HEK293 (cell line): ENCODE data around the gene CASP8.

Experiments used
- CTCF ChIA-PET: fragments of 350-600 bp; formaldehyde crosslinking; extraction: SDS; loops from one replicate; lab custom pipeline; 2021; ENCODE audit warnings: antibody characterized with exemption; lab: Yijun Ruan, JAX
- POLR2A ChIA-PET: fragments of 300-600 bp; formaldehyde crosslinking; extraction: SDS; loops from one replicate; lab custom pipeline; 2020; ENCODE audit warnings: antibody characterized with exemption, inconsistent platforms; lab: Yijun Ruan, JAX
- H3K27ac ChIP-seq: fragments of 200-500 bp; sonication (Bioruptor generic); 2 replicates; pipeline ENCODE4 v1.5.1; 2014; ENCODE audit warnings: low read depth, low read length, control low read depth, inconsistent platforms; ENCODE audit errors: extremely low read depth
- H3K36me3 ChIP-seq, 2 experiments: fragments of 200-500 bp in 1 of 2; sonication (Bioruptor generic) in 1 of 2; 1 replicate in 1 of 2; 2 replicates in 1 of 2; pipeline ENCODE4 v1.5.1; 2014 to 2017; ENCODE audit warnings: inconsistent platforms in 2 of 2, low read length in 2 of 2; ENCODE audit not compliant: control insufficient read depth in 2 of 2, insufficient read depth in 1 of 2
- H3K4me1 ChIP-seq: fragments of 200-500 bp; sonication (Bioruptor generic); 2 replicates; pipeline ENCODE4 v1.5.1; 2014; ENCODE audit warnings: mild to moderate bottlenecking, low read length, inconsistent platforms; ENCODE audit not compliant: control insufficient read depth, insufficient read depth
- H3K4me3 ChIP-seq: 2 replicates; pipeline ENCODE4 v1.5.1; 2011; ENCODE audit warnings: low read depth, mild to moderate bottlenecking, control low read depth, low read length, moderate library complexity
- H3K9me3 ChIP-seq: fragments of 200-500 bp; sonication (Bioruptor generic); 2 replicates; pipeline ENCODE4 v1.5.1; 2014; ENCODE audit warnings: low read depth, low read length, inconsistent platforms; ENCODE audit not compliant: control insufficient read depth, insufficient read depth
- CTCF ChIP-seq: fragments of 450-650 bp; formaldehyde crosslinking; IDR thresholded peaks from 2 replicates; pipeline ENCODE4 v1.5.1; 2016; ENCODE audit warnings: missing biosample characterization, missing genetic modification characterization
- GLIS1 ChIP-seq: fragments of 450-650 bp; formaldehyde crosslinking; IDR thresholded peaks from 2 replicates; pipeline ENCODE4 v1.5.1; 2016; ENCODE audit warnings: missing biosample characterization, missing genetic modification characterization
- GLIS2 ChIP-seq: fragments of 450-650 bp; formaldehyde crosslinking; IDR thresholded peaks from 2 replicates; pipeline ENCODE4 v1.5.1; 2016; ENCODE audit warnings: missing biosample characterization, missing genetic modification characterization
- HIC1 ChIP-seq: fragments of 450-650 bp; formaldehyde crosslinking; IDR thresholded peaks from 2 replicates; pipeline ENCODE4 v1.5.1; 2016; ENCODE audit warnings: missing biosample characterization, missing genetic modification characterization
- OVOL3 ChIP-seq: fragments of 450-650 bp; formaldehyde crosslinking; IDR thresholded peaks from 2 replicates; pipeline ENCODE4 v1.5.1; 2016; ENCODE audit warnings: missing biosample characterization, missing genetic modification characterization
- SCRT2 ChIP-seq: fragments of 450-650 bp; formaldehyde crosslinking; IDR thresholded peaks from 2 replicates; pipeline ENCODE4 v1.5.1; 2016; ENCODE audit warnings: missing biosample characterization, missing genetic modification characterization
- SETDB1 ChIP-seq: IDR thresholded peaks from one replicate; pipeline ENCODE4 v1.6.1; 2017; ENCODE audit warnings: mild to moderate bottlenecking, low read length, moderate library complexity, mixed read lengths; ENCODE audit not compliant: insufficient read length
- ZBTB48 ChIP-seq: fragments of 450-650 bp; formaldehyde crosslinking; IDR thresholded peaks from 2 replicates; pipeline ENCODE4 v1.5.1; 2016; ENCODE audit warnings: missing biosample characterization, missing genetic modification characterization
- ZEB2 ChIP-seq: fragments of 450-650 bp; formaldehyde crosslinking; IDR thresholded peaks from 2 replicates; pipeline ENCODE4 v1.5.1; 2016; ENCODE audit warnings: missing biosample characterization, missing genetic modification characterization
- ZNF10 ChIP-seq: fragments of 450-650 bp; formaldehyde crosslinking; IDR thresholded peaks from 2 replicates; pipeline ENCODE4 v1.5.1; 2017; ENCODE audit warnings: missing biosample characterization, missing genetic modification characterization
- ZNF138 ChIP-seq: fragments of 450-650 bp; formaldehyde crosslinking; IDR thresholded peaks from 2 replicates; pipeline ENCODE4 v1.5.1; 2016; ENCODE audit warnings: missing biosample characterization, missing genetic modification characterization, borderline replicate concordance
- ZNF146 ChIP-seq: fragments of 450-650 bp; formaldehyde crosslinking; IDR thresholded peaks from 2 replicates; pipeline ENCODE4 v1.5.1; 2016; ENCODE audit warnings: missing biosample characterization, missing genetic modification characterization
- ZNF280D ChIP-seq: fragments of 450-650 bp; formaldehyde crosslinking; IDR thresholded peaks from 2 replicates; pipeline ENCODE4 v1.5.1; 2016; ENCODE audit warnings: missing biosample characterization, missing genetic modification characterization
- ZNF292 ChIP-seq: fragments of 450-650 bp; formaldehyde crosslinking; IDR thresholded peaks from 2 replicates; pipeline ENCODE4 v1.5.1; 2016; ENCODE audit warnings: low read depth, missing biosample characterization, missing genetic modification characterization, borderline replicate concordance
- ZNF324 ChIP-seq: fragments of 450-650 bp; formaldehyde crosslinking; IDR thresholded peaks from 2 replicates; pipeline ENCODE4 v1.5.1; 2016; ENCODE audit warnings: missing biosample characterization, missing genetic modification characterization
- ZNF645 ChIP-seq: fragments of 450-650 bp; formaldehyde crosslinking; IDR thresholded peaks from 2 replicates; pipeline ENCODE4; 2016; ENCODE audit warnings: missing biosample characterization, missing genetic modification characterization
- ZNF664 ChIP-seq: fragments of 450-650 bp; formaldehyde crosslinking; IDR thresholded peaks from 2 replicates; pipeline ENCODE4 v1.5.1; 2016; ENCODE audit warnings: missing biosample characterization, missing genetic modification characterization
- ZNF785 ChIP-seq: fragments of 450-650 bp; formaldehyde crosslinking; IDR thresholded peaks from 2 replicates; pipeline ENCODE4 v1.5.1; 2016; ENCODE audit warnings: missing biosample characterization, missing genetic modification characterization
- ZNF830 ChIP-seq: fragments of 450-650 bp; IDR thresholded peaks from 2 replicates; pipeline ENCODE4 v1.5.0; 2018; ENCODE audit warnings: missing biosample characterization, missing genetic modification characterization, low read depth, mild to moderate bottlenecking, moderate library complexity

Gene CASP8

GRCh38 chr2:201320701-201321100 lies 60.4 kb downstream of the CASP8 start (continued):
- TF ChIP-seq CTCF (tag by site-specific recombination): no peak
- no peak for TF ChIP-seq ZNF645 (tag by site-specific recombination)
- no peak for TF ChIP-seq SCRT2 (tag by site-specific recombination)
- TF ChIP-seq ZNF138 (tag by site-specific recombination): no peak
- TF ChIP-seq GLIS1 (tag by site-specific recombination): no peak

- peak; percentile 41 for TF ChIP-seq SETDB1
- no peak for TF ChIP-seq ZEB2 (tag by site-specific recombination)
- TF ChIP-seq, all 188 proteins: peak for 1
- POLR2A ChIA-PET: no interaction called here
- H3K4me3 ChIP-seq: no peak overlapping the region
- H3K9me3 ChIP-seq: no peaks in the 10 kb centered on the region
- CTCF ChIA-PET: no interaction called here
- H3K27ac ChIP-seq: no peak overlapping the region
- H3K4me1 ChIP-seq: no peaks in the 10 kb centered on the region
- H3K36me3 ChIP-seq: no peaks in the 10 kb centered on the region
These were observed 62.4 kb downstream of the CASP8 start for GRCh38 chr2:201322772-201323171.

- ChIA-PET CTCF (interaction anchor here (0.8 to 1.0 kb wide), 2 partner anchors 15 to 36 kb away, joined by 3 read pairs; no protein-coding TSS in a partner anchor), POLR2A (no interaction called here)
- Histone ChIP-seq H3K36me3 (no peaks in the 10 kb centered on the region), H3K9me3 (no peaks in the 10 kb centered on the region), H3K4me3 (no peak overlapping the region), H3K4me1 (no peaks in the 10 kb centered on the region), H3K27ac (no peak overlapping the region)
- TF ChIP-seq ZNF324 (tag by site-specific recombination): no peak
These were observed 67.3 kb downstream of the CASP8 start for GRCh38 chr2:201327678-201328077.

- POLR2A ChIA-PET: no interaction called here
- CTCF ChIA-PET: interaction anchor here (0.6 to 1.0 kb wide), 4 partner anchors 35 to 344 kb away, joined by 3 to 5 read pairs (median 4); no protein-coding TSS in a partner anchor
- Histone ChIP-seq H3K4me3 (no peak overlapping the region), H3K4me1 (no peaks in the 10 kb centered on the region), H3K27ac (no peak overlapping the region)
- TF ChIP-seq GLIS2 (tag by site-specific recombination) (no peak), ZNF785 (tag by site-specific recombination) (no peak), ZNF664 (no peak), HIC1 (tag by site-specific recombination) (no peak), ZNF830 (no peak), ZNF280D (0 out of 2 replicates have a peak, but pooled peaks have one; percentile 50), OVOL3 (tag by site-specific recombination) (no peak), ZNF146 (tag by site-specific recombination) (peak; percentile 64), ZEB2 (tag by site-specific recombination) (no peak), ZNF10 (tag by site-specific recombination) (no peak), SETDB1 (no peak), ZBTB48 (tag by site-specific recombination) (no peak), ZNF292 (tag by site-specific recombination) (no peak)
- TF ChIP-seq, all 188 proteins: peak for 2
- no peaks in the 10 kb centered on the region for H3K36me3 ChIP-seq
- no peaks in the 10 kb centered on the region for H3K9me3 ChIP-seq
These were observed 69.1 kb downstream of the CASP8 start for GRCh38 chr2:201329409-201329808.
